SH-SY5Y (cell line): Measurements from ENCODE around the gene EXOSC5.

ENCODE experiments used
- GATA2 ChIP-seq: IDR thresholded peaks from 2 replicates; pipeline ENCODE4 v1.6.1; 2011; ENCODE audit warnings: mild to moderate bottlenecking, low read depth, low read length
- GATA3 ChIP-seq: IDR thresholded peaks from 2 replicates; pipeline ENCODE4 v1.6.1; 2011; ENCODE audit warnings: low read depth, mild to moderate bottlenecking, low read length, moderate library complexity

- TF ChIP-seq GATA3, result no peak
- no peak for TF ChIP-seq GATA2
Measured at GRCh38 chr19:41352609-41353465, 44.3 kb downstream of the EXOSC5 start.
